WTC11 (cell line): ENCODE results near the gene PXK. TPM values are rescaled to one million over a fixed set of nuclear protein-coding genes. Genes with fewer than 3 reads are reported as not detected.

Experiments
- ATAC-seq: fragments of 200-7000 bp; cut with Tn5 transposase; 2 replicates; pipeline ENCODE4 v1.10.0; 2021; ENCODE audit warnings: mild to moderate bottlenecking, moderate library complexity
- CTCF ChIA-PET: fragments of 300-600 bp; sonication (Branson Sonifier 250); formaldehyde crosslinking; loops from one replicate; lab custom pipeline; 2021; ENCODE audit warnings: antibody characterized with exemption; lab: Charles Lee
- POLR2A ChIA-PET: fragments of 350-600 bp; sonication (Branson Sonifier 250); formaldehyde crosslinking; loops from one replicate; lab custom pipeline; 2021; ENCODE audit warnings: antibody characterized with exemption; lab: Charles Lee
- DNase-seq: peaks from one replicate; pipeline ENCODE4 v3.0.0; 2021; ENCODE audit warnings: low spot score
- H3K27ac Mint-ChIP-seq: 2 replicates; pipeline ENCODE4 v1.8.0; 2021; ENCODE audit warnings: mixed read lengths
- H3K27me3 Mint-ChIP-seq: 2 replicates; pipeline ENCODE4 v1.8.0; 2021; ENCODE audit warnings: low read depth, mild to moderate bottlenecking, moderate library complexity, mixed read lengths
- H3K36me3 Mint-ChIP-seq: 2 replicates; pipeline ENCODE4 v1.8.0; 2021; ENCODE audit warnings: mixed read lengths
- H3K4me1 Mint-ChIP-seq: 2 replicates; pipeline ENCODE4 v1.8.0; 2022; ENCODE audit warnings: mixed read lengths
- H3K4me3 Mint-ChIP-seq: 2 replicates; pipeline ENCODE4 v1.8.0; 2021; ENCODE audit warnings: mild to moderate bottlenecking, moderate library complexity, mixed read lengths
- H3K9me3 Mint-ChIP-seq: 2 replicates; pipeline ENCODE4 v1.8.0; 2021; ENCODE audit warnings: mixed read lengths
- ESRRA ChIP-seq: sonication (generic); formaldehyde crosslinking; IDR thresholded peaks from 2 replicates; pipeline ENCODE4 v1.8.1; 2022; ENCODE audit warnings: mild to moderate bottlenecking, missing genetic modification reagents, borderline replicate concordance
- ETV6 ChIP-seq: sonication (generic); formaldehyde crosslinking; IDR thresholded peaks from 2 replicates; pipeline ENCODE4 v1.8.1; 2022; ENCODE audit warnings: mild to moderate bottlenecking, missing genetic modification reagents
- GABPB1 ChIP-seq: sonication (generic); formaldehyde crosslinking; IDR thresholded peaks from 2 replicates; pipeline ENCODE4 v1.8.1; 2023; ENCODE audit warnings: mild to moderate bottlenecking, missing genetic modification reagents
- GRHL2 ChIP-seq: fragments of 250-450 bp; sonication (Bioruptor Pico); IDR thresholded peaks from 2 replicates; pipeline ENCODE4 v1.8.0; 2022; ENCODE audit warnings: mild to moderate bottlenecking, moderate library complexity; ENCODE audit not compliant: insufficient replicate concordance, severe bottlenecking
- JUN ChIP-seq: sonication (generic); formaldehyde crosslinking; IDR thresholded peaks from 2 replicates; pipeline ENCODE4 v1.8.0; 2023; ENCODE audit warnings: mild to moderate bottlenecking, missing genetic modification reagents
- NFYB ChIP-seq: sonication (generic); formaldehyde crosslinking; conservative IDR thresholded peaks from 2 replicates; pipeline ENCODE4 v1.8.0; 2022; ENCODE audit warnings: low read depth, missing genetic modification reagents
- NR2C2 ChIP-seq: sonication (generic); formaldehyde crosslinking; IDR thresholded peaks from 2 replicates; pipeline ENCODE4 v1.8.0; 2022; ENCODE audit warnings: mild to moderate bottlenecking, missing genetic modification reagents
- RELA ChIP-seq: sonication (generic); formaldehyde crosslinking; IDR thresholded peaks from 2 replicates; pipeline ENCODE4 v1.8.1; 2022; ENCODE audit warnings: missing genetic modification reagents, mild to moderate bottlenecking, borderline replicate concordance
- ZNF317 ChIP-seq: sonication (generic); formaldehyde crosslinking; IDR thresholded peaks from 2 replicates; pipeline ENCODE4 v1.8.1; 2023; ENCODE audit warnings: low read depth, mild to moderate bottlenecking, moderate library complexity, missing genetic modification reagents, borderline replicate concordance
- total RNA-seq: library from RNA; stranded (reverse); gene quantifications from 3 replicates; pipeline ENCODE4 v1.2.3, GENCODE V29; 2021
- TF ChIP-seq, protein P1 (sequence below): sonication (generic); formaldehyde crosslinking; IDR thresholded peaks from 2 replicates; pipeline ENCODE4 v1.8.1; 2022; ENCODE audit warnings: mild to moderate bottlenecking, missing genetic modification reagents, moderate library complexity, borderline replicate concordance
- TF ChIP-seq, protein P2 (sequence below): sonication (generic); formaldehyde crosslinking; IDR thresholded peaks from 2 replicates; pipeline ENCODE4 v1.8.0; 2022; ENCODE audit warnings: missing genetic modification reagents
- TF ChIP-seq, protein P3 (sequence below): fragments of 250-450 bp; sonication (Bioruptor Pico); IDR thresholded peaks from 2 replicates; pipeline ENCODE4 v1.8.0; 2021; ENCODE audit warnings: mild to moderate bottlenecking
- TF ChIP-seq, protein P4 (sequence below): sonication (generic); formaldehyde crosslinking; IDR thresholded peaks from 2 replicates; pipeline ENCODE4 v1.8.0; 2023; ENCODE audit warnings: missing genetic modification reagents, mild to moderate bottlenecking, borderline replicate concordance
- TF ChIP-seq, protein P5 (sequence below): sonication (generic); formaldehyde crosslinking; IDR thresholded peaks from 2 replicates; pipeline ENCODE4 v1.8.0; 2022; ENCODE audit warnings: mild to moderate bottlenecking, missing genetic modification reagents

PXK gene
- total RNA-seq, 1 experiment from 2014 or later: 9.4 TPM

DNA sequence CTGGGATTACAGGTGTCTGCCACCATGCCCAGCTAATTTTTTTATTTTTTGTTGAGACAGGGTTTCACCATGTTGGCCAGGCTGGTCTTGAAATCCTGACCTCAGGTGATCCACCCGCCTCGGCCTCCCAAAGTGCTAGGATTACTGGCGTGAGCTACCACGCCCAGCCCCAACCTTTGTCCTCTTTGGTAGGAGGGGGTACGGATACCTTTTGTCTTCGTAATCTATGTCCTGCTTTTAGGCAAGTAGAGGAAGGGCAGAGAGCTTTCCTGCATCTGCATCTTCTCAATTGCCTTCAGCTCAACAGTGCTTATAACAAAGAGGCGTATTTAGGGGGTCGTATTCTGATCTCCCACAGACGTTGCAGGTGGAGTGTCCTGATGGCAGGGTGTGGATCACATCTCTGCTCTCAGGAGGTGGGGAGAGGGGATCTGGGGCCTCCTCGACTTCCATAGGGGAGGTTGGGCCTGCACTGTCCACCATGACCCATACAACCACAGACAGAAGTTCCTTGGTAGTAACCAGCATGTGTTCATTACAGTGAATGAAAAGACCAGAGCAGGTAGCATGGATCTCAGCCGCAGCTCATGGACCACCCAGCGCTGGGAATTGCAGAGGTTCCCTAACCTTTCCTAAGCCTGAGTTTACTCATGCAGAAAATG lies 137.8 kb downstream of the PXK start:
- Mint-ChIP-seq H3K36me3 (no peaks in the 10 kb centered on the region), H3K9me3 (no peaks in the 10 kb centered on the region), H3K4me3 (no peak overlapping the region), H3K27me3 (no peaks in the 10 kb centered on the region), H3K4me1 (peaks cover 31% of the 10 kb centered on the region), H3K27ac (no peak overlapping the region; the same call in 1 of the 2 replicates)
- ChIA-PET POLR2A (interaction anchor here (0.7 kb wide), 1 partner anchor 194 kb away, joined by 3 read pairs; no protein-coding TSS in a partner anchor), CTCF (interaction anchor here (0.9 to 1.2 kb wide), 4 partner anchors 22 to 96 kb away, joined by 3 to 5 read pairs (median 3); partner anchors contain the start of gene KCTD6)
- no peak for DNase-seq
- TF ChIP-seq, protein P1, sequence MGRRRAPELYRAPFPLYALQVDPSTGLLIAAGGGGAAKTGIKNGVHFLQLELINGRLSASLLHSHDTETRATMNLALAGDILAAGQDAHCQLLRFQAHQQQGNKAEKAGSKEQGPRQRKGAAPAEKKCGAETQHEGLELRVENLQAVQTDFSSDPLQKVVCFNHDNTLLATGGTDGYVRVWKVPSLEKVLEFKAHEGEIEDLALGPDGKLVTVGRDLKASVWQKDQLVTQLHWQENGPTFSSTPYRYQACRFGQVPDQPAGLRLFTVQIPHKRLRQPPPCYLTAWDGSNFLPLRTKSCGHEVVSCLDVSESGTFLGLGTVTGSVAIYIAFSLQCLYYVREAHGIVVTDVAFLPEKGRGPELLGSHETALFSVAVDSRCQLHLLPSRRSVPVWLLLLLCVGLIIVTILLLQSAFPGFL (CRISPR knock-in tag): no peak
- TF ChIP-seq, protein P2, sequence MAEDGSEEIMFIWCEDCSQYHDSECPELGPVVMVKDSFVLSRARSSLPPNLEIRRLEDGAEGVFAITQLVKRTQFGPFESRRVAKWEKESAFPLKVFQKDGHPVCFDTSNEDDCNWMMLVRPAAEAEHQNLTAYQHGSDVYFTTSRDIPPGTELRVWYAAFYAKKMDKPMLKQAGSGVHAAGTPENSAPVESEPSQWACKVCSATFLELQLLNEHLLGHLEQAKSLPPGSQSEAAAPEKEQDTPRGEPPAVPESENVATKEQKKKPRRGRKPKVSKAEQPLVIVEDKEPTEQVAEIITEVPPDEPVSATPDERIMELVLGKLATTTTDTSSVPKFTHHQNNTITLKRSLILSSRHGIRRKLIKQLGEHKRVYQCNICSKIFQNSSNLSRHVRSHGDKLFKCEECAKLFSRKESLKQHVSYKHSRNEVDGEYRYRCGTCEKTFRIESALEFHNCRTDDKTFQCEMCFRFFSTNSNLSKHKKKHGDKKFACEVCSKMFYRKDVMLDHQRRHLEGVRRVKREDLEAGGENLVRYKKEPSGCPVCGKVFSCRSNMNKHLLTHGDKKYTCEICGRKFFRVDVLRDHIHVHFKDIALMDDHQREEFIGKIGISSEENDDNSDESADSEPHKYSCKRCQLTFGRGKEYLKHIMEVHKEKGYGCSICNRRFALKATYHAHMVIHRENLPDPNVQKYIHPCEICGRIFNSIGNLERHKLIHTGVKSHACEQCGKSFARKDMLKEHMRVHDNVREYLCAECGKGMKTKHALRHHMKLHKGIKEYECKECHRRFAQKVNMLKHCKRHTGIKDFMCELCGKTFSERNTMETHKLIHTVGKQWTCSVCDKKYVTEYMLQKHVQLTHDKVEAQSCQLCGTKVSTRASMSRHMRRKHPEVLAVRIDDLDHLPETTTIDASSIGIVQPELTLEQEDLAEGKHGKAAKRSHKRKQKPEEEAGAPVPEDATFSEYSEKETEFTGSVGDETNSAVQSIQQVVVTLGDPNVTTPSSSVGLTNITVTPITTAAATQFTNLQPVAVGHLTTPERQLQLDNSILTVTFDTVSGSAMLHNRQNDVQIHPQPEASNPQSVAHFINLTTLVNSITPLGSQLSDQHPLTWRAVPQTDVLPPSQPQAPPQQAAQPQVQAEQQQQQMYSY (CRISPR knock-in tag): no peak
- TF ChIP-seq NFYB (CRISPR knock-in tag) (no peak), ESRRA (CRISPR knock-in tag) (no peak)
- TF ChIP-seq, protein P3, sequence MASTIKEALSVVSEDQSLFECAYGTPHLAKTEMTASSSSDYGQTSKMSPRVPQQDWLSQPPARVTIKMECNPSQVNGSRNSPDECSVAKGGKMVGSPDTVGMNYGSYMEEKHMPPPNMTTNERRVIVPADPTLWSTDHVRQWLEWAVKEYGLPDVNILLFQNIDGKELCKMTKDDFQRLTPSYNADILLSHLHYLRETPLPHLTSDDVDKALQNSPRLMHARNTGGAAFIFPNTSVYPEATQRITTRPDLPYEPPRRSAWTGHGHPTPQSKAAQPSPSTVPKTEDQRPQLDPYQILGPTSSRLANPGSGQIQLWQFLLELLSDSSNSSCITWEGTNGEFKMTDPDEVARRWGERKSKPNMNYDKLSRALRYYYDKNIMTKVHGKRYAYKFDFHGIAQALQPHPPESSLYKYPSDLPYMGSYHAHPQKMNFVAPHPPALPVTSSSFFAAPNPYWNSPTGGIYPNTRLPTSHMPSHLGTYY (CRISPR knock-in tag): no peak
- peak; percentile 47; the same call in 1 of the 2 replicates for ATAC-seq

DNA sequence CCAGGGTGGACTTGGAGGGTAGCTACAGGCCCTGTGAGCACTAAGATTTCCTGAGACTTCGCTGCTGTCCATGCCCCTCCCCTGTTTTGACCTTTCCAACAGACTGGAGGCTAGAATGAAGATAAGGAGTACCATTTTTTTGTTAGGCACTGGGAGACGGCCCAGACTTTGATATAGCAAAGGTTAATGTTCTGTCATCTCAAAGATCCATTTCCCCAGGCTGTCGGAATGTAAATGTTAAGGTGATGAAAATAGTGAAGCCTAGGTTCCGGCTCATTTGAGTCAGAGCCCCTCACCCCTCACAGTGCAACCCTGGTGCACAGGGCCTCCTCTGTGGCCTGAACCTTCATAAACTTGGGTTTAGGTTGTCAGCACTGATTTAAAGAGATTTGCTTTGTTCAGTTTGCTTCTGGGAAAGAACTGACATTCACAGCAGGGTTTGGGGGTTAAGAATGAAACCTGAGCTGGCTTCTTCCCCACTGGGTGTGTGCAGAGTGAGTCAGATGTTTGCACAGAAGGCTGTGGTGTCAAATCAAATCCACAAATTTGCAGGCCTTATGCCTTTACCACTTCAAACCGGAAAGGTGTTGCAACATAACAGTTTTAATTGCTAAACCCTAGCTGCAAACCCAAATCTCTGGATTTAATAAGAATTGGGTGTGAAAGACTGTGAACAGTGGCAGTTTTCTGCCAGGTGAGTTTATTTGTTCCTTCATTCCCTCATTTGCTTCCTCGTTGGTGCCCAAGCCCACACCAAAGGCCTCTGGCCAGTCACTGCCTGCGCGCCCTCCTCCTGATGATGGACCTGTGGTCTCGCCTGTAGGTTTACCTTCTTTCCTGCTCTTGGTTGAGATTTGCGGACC lies 138.6 kb downstream of the PXK start:
- CTCF ChIA-PET: interaction anchor here (1.0 to 2.9 kb wide), 4 partner anchors 8 to 95 kb away, joined by 3 to 17 read pairs (median 4); no protein-coding TSS in a partner anchor
- peak; percentile 55 for ATAC-seq
- POLR2A ChIA-PET: no interaction called here
- Mint-ChIP-seq H3K4me3 (no peak overlapping the region), H3K9me3 (no peaks in the 10 kb centered on the region)
- TF ChIP-seq ETV6 (no peak), GABPB1 (peak; percentile 81)
- TF ChIP-seq, all 79 proteins: peak for 1
- DNase-seq: no peak
- no peaks in the 10 kb centered on the region for H3K36me3 Mint-ChIP-seq
- H3K27ac Mint-ChIP-seq: no peak overlapping the region
- no peaks in the 10 kb centered on the region for H3K27me3 Mint-ChIP-seq
- H3K4me1 Mint-ChIP-seq: peaks cover 31% of the 10 kb centered on the region

DNA sequence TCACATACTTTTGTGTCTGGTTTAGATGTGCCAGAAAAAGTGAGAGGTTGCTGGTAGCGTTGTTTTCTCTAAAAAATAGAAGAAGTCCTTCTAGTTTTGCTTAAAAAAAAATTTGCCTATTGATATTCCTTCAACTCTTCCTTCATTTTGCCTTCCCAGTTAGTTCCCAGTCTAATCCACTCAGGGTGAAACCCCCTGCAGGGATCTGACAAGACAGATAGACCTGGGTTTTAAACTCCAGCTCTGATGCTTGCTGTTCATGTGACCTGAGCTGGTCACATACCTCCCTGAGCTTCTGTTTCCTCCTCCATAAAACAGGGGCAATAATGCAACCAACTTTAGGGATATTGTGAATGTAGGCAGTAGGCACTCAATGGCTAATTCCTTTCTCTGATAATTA lies 140.6 kb downstream of the PXK start:
- Mint-ChIP-seq H3K4me1 (peaks cover 31% of the 10 kb centered on the region), H3K27me3 (no peaks in the 10 kb centered on the region), H3K4me3 (no peak overlapping the region), H3K9me3 (no peaks in the 10 kb centered on the region; the same call in 1 of the 2 replicates), H3K36me3 (no peaks in the 10 kb centered on the region), H3K27ac (no peak overlapping the region)
- ChIA-PET CTCF (interaction anchor here (1.1 to 2.9 kb wide), 4 partner anchors 10 to 167 kb away, joined by 4 to 17 read pairs (median 4); partner anchors contain the start of genes HTD2, KCTD6 and RPP14), POLR2A (no interaction called here)
- ATAC-seq (no peak), DNase-seq (no peak)
- no peak for TF ChIP-seq GRHL2 (CRISPR knock-in tag)
- TF ChIP-seq, protein P4, sequence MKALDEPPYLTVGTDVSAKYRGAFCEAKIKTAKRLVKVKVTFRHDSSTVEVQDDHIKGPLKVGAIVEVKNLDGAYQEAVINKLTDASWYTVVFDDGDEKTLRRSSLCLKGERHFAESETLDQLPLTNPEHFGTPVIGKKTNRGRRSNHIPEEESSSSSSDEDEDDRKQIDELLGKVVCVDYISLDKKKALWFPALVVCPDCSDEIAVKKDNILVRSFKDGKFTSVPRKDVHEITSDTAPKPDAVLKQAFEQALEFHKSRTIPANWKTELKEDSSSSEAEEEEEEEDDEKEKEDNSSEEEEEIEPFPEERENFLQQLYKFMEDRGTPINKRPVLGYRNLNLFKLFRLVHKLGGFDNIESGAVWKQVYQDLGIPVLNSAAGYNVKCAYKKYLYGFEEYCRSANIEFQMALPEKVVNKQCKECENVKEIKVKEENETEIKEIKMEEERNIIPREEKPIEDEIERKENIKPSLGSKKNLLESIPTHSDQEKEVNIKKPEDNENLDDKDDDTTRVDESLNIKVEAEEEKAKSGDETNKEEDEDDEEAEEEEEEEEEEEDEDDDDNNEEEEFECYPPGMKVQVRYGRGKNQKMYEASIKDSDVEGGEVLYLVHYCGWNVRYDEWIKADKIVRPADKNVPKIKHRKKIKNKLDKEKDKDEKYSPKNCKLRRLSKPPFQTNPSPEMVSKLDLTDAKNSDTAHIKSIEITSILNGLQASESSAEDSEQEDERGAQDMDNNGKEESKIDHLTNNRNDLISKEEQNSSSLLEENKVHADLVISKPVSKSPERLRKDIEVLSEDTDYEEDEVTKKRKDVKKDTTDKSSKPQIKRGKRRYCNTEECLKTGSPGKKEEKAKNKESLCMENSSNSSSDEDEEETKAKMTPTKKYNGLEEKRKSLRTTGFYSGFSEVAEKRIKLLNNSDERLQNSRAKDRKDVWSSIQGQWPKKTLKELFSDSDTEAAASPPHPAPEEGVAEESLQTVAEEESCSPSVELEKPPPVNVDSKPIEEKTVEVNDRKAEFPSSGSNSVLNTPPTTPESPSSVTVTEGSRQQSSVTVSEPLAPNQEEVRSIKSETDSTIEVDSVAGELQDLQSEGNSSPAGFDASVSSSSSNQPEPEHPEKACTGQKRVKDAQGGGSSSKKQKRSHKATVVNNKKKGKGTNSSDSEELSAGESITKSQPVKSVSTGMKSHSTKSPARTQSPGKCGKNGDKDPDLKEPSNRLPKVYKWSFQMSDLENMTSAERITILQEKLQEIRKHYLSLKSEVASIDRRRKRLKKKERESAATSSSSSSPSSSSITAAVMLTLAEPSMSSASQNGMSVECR: no peak
- TF ChIP-seq RELA: no peak
- TF ChIP-seq NR2C2 (CRISPR knock-in tag): no peak
- TF ChIP-seq ZNF317 (CRISPR knock-in tag): no peak
- no peak for TF ChIP-seq ESRRA (CRISPR knock-in tag)
- TF ChIP-seq, protein P5, sequence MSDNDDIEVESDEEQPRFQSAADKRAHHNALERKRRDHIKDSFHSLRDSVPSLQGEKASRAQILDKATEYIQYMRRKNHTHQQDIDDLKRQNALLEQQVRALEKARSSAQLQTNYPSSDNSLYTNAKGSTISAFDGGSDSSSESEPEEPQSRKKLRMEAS (CRISPR knock-in tag): no peak
- TF ChIP-seq JUN (CRISPR knock-in tag): no peak
- TF ChIP-seq GABPB1: no peak
